GM19238 (cell line): ENCODE data around the gene SLAMF1.
"Not testable (repeated sequence)": the region's sequence is repeated elsewhere in the genome, so short reads cannot be mapped to it uniquely, and the experiment has no call there.

Source experiments
- DNase-seq: peaks from one replicate; pipeline ENCODE4 v3.0.0; 2011; ENCODE audit warnings: low spot score; ENCODE audit not compliant: insufficient read length

The SLAMF1 gene

DNA sequence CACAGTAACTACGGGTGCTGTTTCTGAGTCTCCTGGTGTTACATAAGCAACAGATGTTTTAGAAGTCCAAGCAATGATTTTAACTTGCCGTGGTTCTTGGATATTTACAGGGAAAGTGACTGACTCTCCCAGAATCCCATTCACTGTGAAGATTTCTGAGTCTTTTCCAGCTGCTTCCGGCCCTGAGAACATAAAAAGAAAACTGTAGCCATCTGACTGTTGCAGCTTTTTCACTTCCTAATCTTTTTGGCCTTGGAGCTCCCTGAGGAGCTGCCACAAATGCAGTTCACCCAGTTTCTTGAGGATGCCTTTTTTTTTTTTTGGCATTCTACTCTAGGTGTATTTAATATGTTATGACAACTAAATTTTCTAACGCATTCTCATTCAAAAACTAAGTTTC is 81.3 kb downstream of the SLAMF1 start:
- DNase-seq: no peak

DNA sequence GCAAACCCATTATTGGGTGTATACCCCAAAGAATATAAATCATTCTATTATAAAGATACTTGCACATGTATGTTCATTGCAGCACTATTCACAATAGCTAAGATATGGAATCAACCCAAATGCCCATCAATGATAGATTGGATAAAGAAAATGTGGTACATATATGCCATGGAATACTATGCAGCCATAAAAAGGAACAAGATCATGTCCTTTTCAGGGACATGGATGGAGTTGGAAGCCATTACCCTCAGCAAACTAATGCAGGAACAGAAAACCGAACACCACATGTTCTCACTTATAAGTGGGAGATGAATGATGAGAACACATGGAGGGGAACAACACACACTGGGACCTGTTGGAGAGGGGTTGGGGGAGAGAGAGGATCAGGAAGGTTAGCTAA is 83.6 kb downstream of the SLAMF1 start:
- DNase-seq: not testable (repeated sequence)

DNA sequence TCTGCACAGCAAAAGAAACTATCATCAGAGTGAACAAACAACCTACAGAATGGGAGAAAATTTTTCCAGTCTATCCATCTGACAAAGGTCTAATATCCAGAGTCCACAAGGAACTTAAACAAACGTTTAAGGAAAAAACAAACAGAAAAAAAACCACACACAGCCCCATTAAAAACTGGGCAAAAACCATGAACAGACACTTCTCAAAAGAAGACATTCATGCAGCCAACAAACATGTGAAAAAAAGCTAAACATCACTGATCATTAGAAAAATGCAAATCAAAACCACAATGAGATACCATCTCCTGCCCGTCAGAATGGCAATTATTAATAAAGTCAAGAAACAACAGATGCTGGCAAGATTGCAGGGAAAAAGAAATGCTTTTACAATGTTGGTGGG is 84.1 kb downstream of the SLAMF1 start:
- DNase-seq: not testable (repeated sequence)

DNA sequence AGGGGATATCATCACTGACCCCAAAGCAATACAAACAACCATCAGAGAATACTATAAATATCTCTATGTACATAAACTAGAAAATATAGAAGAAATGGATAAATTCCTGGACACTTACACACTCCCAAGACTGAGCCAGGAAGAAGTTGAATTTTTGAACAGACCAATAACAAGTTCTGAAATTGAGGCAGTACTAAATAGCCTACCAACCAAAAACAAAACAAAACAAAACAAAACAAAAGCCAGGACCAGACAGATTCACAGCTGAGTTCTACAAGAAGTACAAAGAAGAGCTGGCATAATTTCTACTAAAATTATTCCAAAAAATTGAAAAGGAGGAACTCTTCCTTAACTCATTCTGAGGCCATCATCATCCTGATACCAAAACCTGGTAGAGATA is 86.0 kb downstream of the SLAMF1 start:
- DNase-seq: no peak

DNA sequence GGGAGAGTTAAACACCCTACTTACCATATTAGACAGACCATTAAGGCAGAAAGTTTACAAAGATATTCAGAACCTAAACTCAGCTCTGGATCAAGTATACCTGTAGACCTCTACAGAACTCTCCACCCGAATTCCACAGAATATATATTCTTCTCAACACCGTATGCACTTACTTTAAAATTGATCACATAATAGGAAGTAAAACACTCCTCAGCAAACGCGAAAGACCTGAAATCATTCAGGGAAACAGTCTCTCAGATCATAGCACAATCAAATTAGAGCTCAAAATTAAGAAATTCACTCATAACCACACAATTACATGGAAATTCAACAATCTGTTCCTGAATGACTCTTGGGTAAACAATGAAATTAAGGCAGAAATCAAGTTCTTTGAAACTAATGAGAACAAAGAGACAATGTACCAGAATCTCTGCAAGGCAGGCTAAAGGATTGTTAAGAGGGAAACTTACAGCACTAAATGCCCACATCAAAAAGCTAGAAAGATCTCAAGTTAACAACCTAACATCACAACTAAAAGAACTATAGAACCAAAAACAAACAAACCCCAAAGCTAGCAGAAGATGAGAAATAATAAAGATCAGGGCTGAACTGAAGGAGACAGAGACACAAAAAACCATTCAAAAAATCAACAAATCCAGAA is 86.7 kb downstream of the SLAMF1 start:
- no peak for DNase-seq

DNA sequence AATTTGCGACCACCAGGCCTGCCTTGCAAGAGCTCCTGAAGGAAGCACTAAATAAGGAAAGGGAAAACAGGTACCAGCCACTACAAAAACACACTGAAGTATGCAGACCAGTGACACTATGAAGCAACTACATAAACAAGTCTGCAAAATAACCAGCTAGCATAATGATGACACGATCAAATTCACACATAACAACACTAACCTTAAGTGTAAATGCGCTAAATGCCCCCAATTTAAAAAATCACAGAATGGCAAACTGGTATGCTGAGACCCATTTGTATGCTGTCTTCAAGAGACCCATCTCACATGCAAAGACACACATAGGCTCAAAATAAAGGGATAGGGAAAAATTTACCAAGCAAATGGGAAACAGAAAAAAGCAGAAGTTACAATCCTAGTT is 87.4 kb downstream of the SLAMF1 start:
- not testable (repeated sequence) for DNase-seq

DNA sequence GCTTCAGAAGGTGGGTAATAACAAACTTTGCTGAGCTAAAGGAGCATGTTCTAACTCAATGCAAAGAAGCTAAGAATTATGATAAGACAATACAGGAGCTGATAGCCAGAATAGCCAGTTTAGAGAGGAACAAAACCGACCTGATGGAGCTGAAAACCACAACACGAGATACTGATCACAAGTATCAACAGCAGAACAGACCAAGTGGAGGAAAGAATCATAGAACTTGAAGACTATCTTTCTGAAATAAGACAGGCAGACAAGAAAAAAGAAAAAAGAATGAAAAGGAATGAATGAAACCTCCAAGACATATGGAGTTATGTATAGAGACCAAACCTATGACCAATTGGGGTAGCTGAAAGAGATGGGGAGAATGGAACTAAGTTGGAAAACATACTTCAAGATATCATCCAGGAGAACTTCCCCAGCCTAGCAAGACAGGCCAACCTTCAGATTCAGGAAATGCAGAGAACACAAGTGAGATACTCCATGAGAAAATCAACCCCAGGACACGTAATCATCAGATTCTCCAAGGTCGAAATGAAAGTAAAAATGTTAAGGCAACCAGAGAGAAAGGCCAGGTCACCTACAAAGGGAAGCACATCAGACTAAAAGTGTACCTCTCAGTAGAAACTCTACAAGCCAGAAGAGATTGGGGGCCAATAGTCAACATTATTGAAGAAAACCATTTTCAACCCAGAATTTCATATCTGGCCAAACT is 88.0 kb downstream of the SLAMF1 start:
- no peak for DNase-seq
